HG03457 (cell line): ENCODE results near the gene ZNF18.

Experiments
- ATAC-seq: cut with Tn5 transposase; IDR thresholded peaks from one replicate; pipeline ENCODE4 v1.9.1; 2021; ENCODE audit warnings: moderate number of reproducible peaks; ENCODE audit not compliant: unreplicated experiment

Gene ZNF18

DNA sequence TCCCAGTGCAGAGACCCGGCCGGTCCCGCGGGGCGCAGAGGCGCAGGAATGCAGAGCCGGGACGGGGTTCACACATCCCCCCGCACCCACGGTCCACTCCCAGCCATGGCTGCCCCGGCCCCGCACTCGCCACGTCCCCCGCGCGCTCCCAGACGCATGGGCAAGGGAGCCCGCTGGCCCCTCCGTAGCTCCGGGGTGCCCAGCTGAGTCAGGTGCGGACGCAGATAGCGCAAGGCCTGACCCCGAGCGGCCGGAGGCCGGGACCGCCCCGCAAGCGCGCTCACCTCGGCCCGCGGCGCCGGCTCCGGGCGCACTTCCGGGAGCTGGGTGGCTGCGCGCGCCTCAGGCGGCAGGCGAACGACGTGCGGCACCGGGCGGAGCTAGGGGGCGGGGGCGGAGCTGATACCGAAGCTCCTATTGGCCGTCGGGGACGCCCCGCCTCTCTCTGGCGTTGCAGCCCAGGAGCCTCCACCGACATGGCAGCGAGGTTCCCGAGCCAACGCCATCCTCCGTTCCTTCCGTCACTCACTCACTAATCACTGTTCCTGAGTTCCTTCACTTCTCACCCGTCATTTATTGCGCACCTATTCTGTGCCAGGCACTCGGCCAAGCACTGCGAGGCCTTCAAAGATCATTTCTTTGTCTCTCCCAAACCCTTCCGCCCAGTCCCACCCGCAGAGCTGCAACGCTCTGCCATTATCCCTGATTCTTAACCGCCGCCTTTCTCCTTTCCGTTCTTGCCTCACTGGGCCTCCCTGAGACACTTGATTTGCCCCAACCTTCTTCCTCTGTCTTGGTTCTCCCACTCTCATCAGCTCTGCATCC is at the start of gene ZNF18:
Gene ZNF18 (minus strand): TSS at position 329 of the 825 bp plus-strand sequence. CDS start 4,646 bp downstream, outside the sequence.
- ATAC-seq, result peak; percentile 97

GRCh38 chr17:12046786-12047185 is 49.5 kb upstream of the ZNF18 start:
- no peak for ATAC-seq

- no peak for ATAC-seq
Observed at GRCh38 chr17:12043702-12044101, 46.4 kb upstream of the ZNF18 start.

- no peak for ATAC-seq
Observed at GRCh38 chr17:12041312-12041711, 44.0 kb upstream of the ZNF18 start.

- ATAC-seq, result no peak
Observed at GRCh38 chr17:12040478-12040877, 43.2 kb upstream of the ZNF18 start.

GRCh38 chr17:12037970-12038369 is 40.7 kb upstream of the ZNF18 start:
- no peak for ATAC-seq

DNA sequence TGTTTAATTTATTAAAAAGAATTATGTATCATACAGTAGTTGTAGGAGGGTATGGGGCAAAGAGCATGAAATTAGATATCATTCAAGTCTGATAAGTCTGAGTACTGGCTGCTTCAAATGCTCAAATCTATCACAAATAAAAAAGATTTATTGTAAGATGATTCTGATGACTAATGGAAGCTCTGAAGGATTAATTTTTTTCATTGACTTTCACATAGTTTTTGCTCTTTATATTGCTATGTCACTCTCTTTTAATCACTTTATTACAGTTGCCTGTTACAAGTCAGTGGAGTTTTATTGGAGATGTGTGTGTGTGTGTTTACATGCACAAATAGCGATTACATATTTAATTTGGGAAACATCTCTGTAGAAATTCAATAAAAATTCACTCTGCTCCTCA is 38.4 kb upstream of the ZNF18 start:
- ATAC-seq, result no peak

GRCh38 chr17:12034538-12034937 is 37.3 kb upstream of the ZNF18 start:
- no peak for ATAC-seq

DNA sequence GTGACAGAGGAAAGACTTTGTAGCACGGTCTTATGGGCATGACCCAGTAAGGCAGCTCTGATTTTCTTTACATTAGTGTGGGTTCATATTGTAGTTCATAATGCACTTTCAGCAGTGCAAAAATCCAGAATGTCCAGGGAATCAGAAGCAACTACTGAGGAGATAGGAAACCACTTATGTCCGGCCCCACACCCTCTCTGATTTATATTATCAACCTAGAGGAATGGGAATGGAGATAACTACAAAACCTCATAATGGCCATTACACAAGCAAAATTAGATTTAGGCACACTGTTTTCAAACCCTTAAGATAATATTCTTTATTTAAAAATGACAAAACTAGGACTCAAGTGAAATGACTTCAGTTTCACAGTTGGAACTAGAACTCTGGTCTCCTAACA is 31.3 kb upstream of the ZNF18 start:
- no peak for ATAC-seq

GRCh38 chr17:12027658-12028057 is 30.4 kb upstream of the ZNF18 start:
- no peak for ATAC-seq

- ATAC-seq, result no peak
Observed at GRCh38 chr17:12024327-12024726, 27.1 kb upstream of the ZNF18 start.

DNA sequence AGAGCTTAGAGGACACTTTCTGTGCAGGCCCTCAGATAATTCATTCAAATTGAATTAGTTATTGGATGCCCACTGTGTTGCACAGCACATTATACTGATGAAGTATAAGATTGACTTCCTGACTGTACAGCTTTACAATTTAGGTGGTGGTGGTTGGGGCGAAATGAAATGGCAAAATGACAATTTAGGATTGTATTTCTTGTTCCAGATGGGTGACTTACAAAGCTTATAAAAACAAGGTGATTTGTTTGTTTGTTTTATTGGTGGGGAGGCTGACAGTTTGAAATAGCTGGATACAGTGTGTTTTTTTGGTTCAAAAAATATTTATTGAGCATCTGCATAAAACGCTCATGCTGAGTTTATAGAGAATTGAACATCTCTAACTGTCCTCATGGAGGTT is 25.0 kb upstream of the ZNF18 start:
- no peak for ATAC-seq

- ATAC-seq, result no peak
Observed at GRCh38 chr17:12021623-12022140, 24.4 kb upstream of the ZNF18 start.

GRCh38 chr17:12020642-12021622 is 23.7 kb upstream of the ZNF18 start, which contains the start of gene MAP2K4:
Gene MAP2K4 (plus strand): TSS chr17:12020877. CDS start chr17:12020887, 10 bp downstream.
- peak; percentile 88 for ATAC-seq

GRCh38 chr17:12007466-12007865 is 10.2 kb upstream of the ZNF18 start:
- ATAC-seq, result no peak

- no peak for ATAC-seq
Observed at GRCh38 chr17:11999696-12000095, 2.4 kb upstream of the ZNF18 start.

DNA sequence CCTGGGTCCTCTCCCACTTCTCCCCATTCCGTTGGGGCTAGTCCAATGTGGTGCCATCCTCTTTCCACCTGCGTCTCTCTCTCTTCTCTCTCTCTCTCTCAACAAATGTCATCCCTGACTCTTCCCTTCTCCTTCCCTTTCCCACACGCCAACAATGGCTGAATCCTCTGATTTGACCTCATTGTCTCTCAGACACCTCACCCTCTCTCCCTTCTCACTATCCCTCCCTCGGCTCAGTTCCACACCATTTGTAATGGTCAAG is 628 bp upstream of the ZNF18 start:
- ATAC-seq, result no peak

- peak; percentile 34 for ATAC-seq
Observed at GRCh38 chr17:11996722-11997146, 541 bp downstream of the ZNF18 start.

DNA sequence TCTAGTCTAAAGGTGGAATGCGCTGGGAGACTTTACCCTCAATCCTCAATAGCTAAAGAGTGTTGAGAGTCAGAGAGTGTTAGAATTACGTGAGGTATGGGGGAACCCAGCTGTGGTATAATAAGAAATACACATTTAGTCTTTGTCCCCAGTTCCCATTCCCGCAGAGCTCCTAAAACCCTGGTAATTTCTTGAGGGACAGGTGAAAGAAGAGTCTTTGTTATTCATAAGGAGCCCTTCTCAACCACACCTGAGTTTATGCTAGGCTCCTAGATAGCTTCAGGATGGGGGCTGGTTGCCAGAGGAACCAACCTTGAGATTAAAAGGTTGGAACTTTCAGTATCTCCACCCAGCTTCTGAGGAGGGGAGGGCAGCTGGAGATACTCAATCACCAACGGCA is 5.8 kb downstream of the ZNF18 start:
- ATAC-seq, result no peak

DNA sequence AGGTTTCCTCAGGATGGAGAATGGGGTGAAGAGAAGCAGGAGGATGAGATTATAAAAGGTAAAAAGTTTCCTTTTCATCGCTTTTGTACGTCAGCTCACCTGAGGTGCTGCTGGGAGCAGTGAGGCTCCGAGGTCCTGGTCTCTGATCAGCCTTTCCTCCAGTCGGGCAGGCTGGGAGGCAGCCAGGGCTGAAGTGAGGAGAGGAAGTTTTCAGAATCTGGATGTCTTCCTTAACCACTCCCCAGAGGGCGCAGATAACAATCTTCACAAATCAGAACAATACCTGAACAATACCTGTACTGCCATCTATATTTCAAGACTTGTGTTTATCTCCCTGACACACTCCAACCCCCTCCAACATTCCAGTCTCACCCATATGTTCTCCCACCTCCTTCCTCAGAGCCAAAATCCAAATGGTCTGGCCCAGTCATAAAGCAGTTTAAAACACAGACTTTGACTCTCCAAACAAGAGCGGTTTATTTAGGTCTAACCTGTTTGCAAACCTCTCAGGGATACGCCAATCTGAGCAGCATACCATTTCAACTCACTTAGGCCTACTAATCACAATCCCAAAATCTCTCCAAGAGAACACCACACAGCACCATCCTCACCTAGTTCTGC is 6.8 kb downstream of the ZNF18 start:
- ATAC-seq, result no peak

DNA sequence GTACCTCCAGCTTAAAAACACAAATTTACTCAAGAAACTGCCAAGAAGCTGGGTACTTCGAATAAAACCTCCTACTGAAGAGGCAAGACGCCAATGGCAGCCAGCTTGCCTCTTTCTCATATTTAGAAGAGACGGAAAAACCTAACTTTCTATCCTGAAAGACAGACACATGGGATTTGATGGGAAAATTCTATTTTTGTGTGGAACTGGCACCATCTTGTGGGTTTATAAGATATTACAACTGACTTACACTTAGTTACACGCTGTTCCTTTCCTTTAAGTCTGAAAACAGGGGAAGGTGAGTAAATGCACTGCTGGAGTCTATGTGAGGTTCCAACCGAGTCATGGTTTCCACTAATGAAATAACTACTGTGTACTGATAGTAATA is 10.3 kb downstream of the ZNF18 start:
- no peak for ATAC-seq
